Fibroblast of skin of back (primary cell): ENCODE results near the gene KRT26.
"Not testable (repeated sequence)": the region's sequence is repeated elsewhere in the genome, so short reads cannot be mapped to it uniquely, and the experiment has no call there.

Source experiments
- DNase-seq: peaks from one replicate; pipeline ENCODE4 v3.0.0-alpha.2; 2013

The KRT26 gene

GRCh38 chr17:40794466-40794865 is 22.5 kb upstream of the KRT26 start:
- DNase-seq, result no peak

- no peak for DNase-seq
Observed at GRCh38 chr17:40793832-40794231, 21.8 kb upstream of the KRT26 start.

GRCh38 chr17:40791787-40792436 is 19.9 kb upstream of the KRT26 start:
- DNase-seq, result peak; percentile 47

DNA sequence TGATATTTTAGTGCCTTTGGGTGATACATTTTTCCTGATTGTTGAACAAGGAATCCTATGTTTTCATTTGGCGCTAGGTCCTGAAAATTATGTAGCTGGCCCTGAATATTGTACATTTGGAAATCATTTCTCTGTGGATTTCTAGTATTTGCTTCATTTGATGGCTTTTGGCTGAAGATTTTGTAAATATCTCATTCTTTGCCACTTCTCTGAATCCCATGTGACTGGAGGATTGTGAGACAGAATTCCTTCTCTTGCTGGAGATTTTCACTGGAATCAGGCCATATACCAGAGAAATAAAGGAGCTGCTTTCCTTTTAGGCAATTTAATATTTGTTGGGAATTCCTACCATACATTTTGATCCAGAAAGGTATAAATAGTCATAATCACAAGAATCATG is 19.1 kb upstream of the KRT26 start:
- DNase-seq, result no peak

DNA sequence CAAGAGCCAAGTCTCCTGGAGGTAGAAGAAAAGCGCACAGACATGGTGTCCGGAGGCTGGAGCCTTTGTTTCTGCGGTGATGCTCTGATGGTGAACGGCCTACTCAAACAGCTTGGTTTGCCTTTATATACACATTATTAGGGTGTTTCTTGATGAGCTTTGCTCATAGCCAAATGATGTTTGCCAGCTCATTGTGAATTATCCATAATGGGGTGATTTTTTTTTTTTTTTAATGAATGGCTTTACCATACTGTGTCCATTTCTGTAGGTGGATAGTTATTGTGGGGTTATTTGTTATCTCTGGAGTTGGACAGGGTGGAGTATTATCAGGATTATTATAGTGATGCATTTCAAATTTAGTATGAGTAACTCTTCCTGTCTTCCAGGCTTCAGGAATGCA is 10.4 kb upstream of the KRT26 start, which contains the start of gene KRT27:
TSS of gene KRT27 (minus strand) at position 101 of the 400 bp plus-strand sequence. CDS start at position 44, 57 bp downstream.
- DNase-seq, result no peak

DNA sequence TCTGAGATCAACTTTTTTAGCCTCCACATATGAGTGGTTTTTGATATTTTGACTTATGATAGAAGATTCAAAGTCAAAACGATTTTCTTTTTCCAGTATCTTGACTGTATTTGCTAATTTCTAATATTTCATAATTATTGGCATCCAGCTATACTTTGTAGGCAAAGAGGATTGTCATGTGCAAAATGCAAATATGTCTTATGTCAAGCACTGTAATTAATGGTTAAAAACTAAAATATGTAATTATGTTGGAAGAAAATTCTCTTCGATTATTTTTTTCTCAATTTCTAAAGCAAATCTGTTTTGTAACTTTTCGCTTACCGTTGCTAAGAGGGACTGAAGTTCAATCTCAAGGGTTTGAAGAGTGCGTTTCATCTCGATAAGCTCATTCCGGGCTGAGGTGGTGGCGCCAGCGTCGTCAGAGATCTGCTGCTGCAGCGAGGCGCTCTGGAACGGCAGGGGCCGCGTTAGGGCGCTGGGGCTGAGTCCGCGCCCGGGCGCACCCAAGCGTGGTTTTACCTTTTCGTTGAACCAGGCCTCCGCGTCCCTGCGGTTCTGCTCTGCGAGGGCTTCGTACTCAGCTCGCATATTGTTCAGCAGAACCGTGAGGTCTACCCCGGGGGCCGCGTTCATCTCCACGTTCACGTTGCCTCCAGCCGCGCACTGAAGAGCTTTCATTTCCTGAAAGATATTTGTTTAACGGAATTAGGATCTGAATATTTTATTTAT is 7.3 kb upstream of the KRT26 start:
- DNase-seq, result no peak

- no peak for DNase-seq
Observed at GRCh38 chr17:40778461-40778860, 6.5 kb upstream of the KRT26 start.

DNA sequence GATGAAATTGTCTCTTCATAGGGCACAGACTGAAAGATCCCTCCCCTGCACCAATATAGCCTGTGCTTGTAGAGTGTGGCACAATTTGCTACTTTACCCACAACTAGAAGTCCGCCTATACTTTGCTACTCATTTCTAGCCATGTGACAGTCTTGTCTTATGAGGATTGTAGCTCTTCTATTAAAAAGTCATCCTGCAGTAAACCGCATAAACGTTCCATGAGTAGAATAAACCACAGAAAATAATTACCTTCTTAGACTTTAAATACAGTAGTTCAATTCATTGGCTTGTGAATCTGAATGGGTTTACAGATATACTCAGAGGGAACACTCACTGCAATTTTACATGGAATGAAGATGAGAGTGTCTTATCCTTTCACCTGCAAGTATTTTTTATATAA is 6.0 kb upstream of the KRT26 start:
- no peak for DNase-seq

DNA sequence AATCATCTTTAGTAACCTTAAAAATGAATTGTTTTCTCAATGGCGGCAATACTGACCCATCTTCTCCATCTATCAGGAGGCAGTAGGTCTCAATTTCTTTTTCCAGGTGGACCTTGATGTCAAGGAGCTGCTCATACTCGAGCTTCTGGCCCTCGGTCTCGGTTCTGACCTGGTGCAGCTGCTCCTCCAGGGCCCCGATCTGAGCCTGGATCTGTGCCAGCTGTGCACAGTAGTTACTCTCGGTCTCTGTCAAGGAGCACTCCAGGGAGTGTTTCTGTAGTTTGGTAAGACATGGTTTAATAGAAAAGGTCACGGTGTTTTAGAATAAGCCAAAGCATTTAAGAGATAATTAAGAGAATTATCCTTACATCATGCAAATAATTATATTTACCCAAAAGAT is 5.5 kb upstream of the KRT26 start:
- DNase-seq, result no peak

DNA sequence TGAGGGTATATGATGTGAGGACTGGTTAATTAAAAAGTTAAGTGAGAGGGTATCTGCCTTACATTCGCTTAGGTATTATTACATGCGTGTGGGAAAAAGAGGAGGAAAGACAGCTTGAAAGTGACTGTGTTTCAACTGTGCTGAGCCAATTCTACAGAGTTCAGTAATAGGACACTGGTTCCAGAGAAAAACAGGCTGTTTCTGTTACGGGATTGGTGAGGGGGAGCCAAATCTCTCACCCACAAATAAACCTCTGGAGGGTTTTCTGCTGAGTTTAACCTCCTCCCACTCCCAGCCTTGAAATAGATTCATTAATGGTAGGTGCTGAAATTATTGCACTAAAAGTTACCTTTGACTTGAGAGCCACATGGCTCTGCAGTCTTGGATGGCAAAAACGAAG is 3.9 kb upstream of the KRT26 start:
- no peak for DNase-seq

GRCh38 chr17:40765657-40766056 is 6.3 kb downstream of the KRT26 start:
- DNase-seq, result no peak

DNA sequence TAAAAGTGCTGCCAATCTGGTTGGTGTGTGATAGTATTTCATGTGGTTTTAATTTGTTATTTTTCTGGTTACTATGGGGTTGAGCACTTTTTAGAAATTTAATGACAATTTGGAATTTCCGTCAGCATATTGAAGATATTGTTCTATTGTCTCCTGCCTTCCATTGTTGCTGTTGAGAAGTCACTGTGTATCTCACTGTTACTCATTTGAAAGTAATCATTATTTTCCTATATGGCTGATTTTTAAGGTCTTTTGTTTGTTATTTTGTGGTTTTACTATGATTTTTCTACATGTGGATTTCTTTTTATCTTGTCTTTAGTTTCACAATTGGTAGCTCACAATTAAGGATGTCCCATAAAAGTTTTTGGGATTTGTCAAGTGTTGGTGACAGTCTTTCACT is 8.2 kb downstream of the KRT26 start:
- no peak for DNase-seq

- no peak for DNase-seq
Observed at GRCh38 chr17:40760105-40761016, 11.6 kb downstream of the KRT26 start.

DNA sequence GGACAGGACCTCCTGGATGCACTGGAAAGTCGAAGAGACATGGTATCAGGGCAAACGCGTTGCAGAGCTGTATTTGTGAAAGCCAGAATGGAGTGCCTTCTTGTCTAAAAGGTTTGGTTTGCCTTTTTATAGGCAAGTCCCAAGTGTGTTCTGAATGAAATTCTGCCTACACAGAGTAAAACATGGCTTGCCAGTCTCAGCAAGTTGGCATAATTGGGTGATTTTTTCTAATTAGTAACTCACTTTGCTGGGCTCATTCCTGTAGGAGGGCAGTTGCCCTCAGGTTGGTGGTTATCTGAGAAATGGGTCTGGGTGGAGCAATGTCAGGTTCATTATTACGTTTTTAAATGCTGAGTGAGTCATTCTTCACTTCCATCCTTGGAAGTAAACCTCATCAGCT is 16.8 kb downstream of the KRT26 start, which contains the start of gene KRT25:
TSS of gene KRT25 (minus strand) at position 101 of the 400 bp plus-strand sequence. CDS start at position 41, 60 bp downstream.
- DNase-seq, result no peak

GRCh38 chr17:40753804-40754203 is 18.2 kb downstream of the KRT26 start:
- no peak for DNase-seq

DNA sequence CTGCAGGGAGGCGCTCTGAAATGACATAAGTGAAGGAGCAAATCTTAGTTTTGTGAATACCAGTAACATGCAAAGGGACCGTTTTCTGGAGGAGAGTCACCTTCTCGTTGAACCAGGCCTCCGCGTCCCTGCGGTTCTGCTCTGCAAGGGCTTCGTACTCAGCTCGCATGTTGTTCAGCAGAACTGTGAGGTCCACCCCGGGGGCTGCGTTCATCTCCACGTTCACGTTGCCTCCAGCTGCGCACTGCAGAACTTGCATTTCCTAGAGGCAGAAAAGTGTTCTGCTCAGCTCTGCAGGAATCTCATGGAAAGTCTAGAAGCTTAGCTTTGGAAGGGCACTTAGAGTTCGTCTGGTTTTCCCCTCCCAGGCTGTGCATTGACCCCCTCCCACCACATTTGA is 20.9 kb downstream of the KRT26 start:
- DNase-seq, result no peak

- DNase-seq, result no peak
Observed at GRCh38 chr17:40750391-40750790, 21.6 kb downstream of the KRT26 start.

DNA sequence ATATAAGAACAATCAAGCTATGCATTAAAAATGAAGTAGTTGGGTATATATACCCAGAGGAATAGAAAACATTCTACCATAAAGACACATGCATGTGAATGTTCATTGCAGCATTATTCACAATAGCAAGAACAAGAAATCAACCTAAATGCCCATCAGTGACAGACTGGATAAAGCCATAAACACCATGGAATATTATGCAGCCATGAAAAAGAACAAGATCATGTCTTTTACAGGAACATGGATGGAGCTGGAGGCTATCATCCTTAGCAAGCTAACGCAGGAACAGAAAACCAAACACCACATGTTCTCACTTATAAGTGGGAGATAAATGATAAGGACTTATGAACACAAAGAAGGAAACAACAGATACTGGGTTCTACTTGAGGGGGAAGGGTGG is 23.3 kb downstream of the KRT26 start:
- not testable (repeated sequence) for DNase-seq

- DNase-seq, result no peak
Observed at GRCh38 chr17:40738553-40738952, 33.4 kb downstream of the KRT26 start.

DNA sequence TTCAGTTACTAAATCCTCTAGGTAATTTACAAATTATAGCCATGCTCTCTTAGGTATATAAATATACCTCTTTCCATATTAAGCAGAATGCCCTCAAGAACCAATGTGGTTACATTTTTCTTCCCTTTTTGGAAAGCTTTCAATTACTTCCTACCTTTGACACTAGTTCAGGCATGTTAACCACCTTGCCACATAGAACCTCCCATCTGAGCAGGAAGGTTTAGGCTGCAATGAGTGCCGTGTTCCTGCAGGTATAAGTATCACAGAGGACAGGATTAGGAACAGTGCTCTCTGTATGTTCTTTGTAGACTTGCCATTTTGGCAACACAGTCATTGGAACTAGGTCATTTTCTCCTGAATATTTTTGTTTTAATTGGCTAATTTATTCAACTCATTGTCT is 37.0 kb downstream of the KRT26 start:
- no peak for DNase-seq

- no peak for DNase-seq
Observed at GRCh38 chr17:40734018-40734417, 38.0 kb downstream of the KRT26 start.

DNA sequence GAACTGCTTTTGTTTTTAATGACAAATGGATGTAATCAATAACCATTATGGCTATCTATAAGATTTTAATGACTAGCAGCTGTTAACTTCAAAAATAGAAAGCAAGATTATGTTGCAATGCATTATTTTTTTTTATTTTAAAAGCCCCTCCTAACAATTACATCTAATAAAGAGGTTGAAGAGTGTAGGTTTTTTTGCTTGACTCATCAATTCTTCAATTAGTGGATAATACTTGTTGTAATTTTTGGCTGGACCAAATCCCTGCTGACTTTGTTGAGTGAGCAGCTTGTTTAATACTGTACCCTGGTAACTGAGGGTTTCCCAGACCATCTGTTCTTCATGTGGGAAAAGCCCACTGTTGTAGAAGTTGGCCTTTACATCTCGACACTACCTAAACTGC is 41.0 kb downstream of the KRT26 start:
- DNase-seq, result no peak
